Measurements from ENCODE around the gene TIMM23B.
"Not testable (repeated sequence)": the region's sequence is repeated elsewhere in the genome, so short reads cannot be mapped to it uniquely, and the experiment has no call there.

DNA sequence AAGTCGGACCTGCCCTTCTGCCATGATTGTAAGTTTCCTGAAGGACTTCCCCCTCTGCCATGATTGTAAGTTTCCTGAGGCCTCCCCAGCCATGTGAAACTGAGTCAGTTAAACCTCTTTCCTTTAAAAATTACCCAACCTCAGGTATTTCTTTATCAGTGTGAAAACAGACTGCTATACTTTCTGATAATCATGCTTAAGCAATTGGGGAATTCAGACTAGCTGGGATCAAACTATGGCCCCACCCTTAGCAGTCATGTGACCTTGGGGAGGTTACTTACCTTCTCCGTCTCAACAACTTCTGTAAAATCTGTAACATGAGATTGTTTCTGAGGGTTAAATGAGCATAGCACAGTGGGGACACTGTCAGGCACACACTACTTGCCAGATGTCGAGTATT is 45.4 kb downstream of the TIMM23B start:
- not testable (repeated sequence) for TF ChIP-seq ZNF175 (tag by site-specific recombination; IDR thresholded peaks at IDR 0.05); SETDB1 (IDR thresholded peaks at IDR 0.05; ENCODE audit: insufficient read length, low read length); ZNF274 (IDR thresholded peaks at IDR 0.05; ENCODE audit: low read length); ZNF274 (tag by site-specific recombination; IDR thresholded peaks at IDR 0.05; ENCODE audit: borderline replicate concordance); ZNF560 (tag by site-specific recombination; IDR thresholded peaks at IDR 0.05; ENCODE audit: borderline replicate concordance); ZNF501 (tag by site-specific recombination; IDR thresholded peaks at IDR 0.05); ZNF670 (tag by site-specific recombination; IDR thresholded peaks at IDR 0.05; ENCODE audit: low read depth); RBAK (tag by site-specific recombination; IDR thresholded peaks at IDR 0.05); ZNF302 (tag by site-specific recombination; IDR thresholded peaks at IDR 0.05; ENCODE audit: low read depth)
- TF ChIP-seq, protein P1, sequence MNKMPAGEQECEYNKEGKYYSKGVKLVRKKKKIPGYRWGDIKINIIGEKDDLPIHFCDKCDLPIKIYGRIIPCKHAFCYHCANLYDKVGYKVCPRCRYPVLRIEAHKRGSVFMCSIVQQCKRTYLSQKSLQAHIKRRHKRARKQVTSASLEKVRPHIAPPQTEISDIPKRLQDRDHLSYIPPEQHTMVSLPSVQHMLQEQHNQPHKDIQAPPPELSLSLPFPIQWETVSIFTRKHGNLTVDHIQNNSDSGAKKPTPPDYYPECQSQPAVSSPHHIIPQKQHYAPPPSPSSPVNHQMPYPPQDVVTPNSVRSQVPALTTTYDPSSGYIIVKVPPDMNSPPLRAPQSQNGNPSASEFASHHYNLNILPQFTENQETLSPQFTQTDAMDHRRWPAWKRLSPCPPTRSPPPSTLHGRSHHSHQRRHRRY (tag by site-specific recombination; IDR thresholded peaks at IDR 0.05): not testable (repeated sequence)
- TF ChIP-seq, protein P2, sequence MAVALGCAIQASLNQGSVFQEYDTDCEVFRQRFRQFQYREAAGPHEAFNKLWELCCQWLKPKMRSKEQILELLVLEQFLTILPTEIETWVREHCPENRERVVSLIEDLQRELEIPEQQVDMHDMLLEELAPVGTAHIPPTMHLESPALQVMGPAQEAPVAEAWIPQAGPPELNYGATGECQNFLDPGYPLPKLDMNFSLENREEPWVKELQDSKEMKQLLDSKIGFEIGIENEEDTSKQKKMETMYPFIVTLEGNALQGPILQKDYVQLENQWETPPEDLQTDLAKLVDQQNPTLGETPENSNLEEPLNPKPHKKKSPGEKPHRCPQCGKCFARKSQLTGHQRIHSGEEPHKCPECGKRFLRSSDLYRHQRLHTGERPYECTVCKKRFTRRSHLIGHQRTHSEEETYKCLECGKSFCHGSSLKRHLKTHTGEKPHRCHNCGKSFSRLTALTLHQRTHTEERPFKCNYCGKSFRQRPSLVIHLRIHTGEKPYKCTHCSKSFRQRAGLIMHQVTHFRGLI (tag by site-specific recombination; IDR thresholded peaks at IDR 0.05): not testable (repeated sequence)
- TF ChIP-seq, protein P3, sequence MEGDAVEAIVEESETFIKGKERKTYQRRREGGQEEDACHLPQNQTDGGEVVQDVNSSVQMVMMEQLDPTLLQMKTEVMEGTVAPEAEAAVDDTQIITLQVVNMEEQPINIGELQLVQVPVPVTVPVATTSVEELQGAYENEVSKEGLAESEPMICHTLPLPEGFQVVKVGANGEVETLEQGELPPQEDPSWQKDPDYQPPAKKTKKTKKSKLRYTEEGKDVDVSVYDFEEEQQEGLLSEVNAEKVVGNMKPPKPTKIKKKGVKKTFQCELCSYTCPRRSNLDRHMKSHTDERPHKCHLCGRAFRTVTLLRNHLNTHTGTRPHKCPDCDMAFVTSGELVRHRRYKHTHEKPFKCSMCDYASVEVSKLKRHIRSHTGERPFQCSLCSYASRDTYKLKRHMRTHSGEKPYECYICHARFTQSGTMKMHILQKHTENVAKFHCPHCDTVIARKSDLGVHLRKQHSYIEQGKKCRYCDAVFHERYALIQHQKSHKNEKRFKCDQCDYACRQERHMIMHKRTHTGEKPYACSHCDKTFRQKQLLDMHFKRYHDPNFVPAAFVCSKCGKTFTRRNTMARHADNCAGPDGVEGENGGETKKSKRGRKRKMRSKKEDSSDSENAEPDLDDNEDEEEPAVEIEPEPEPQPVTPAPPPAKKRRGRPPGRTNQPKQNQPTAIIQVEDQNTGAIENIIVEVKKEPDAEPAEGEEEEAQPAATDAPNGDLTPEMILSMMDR (tag by site-specific recombination; IDR thresholded peaks at IDR 0.05): not testable (repeated sequence)

All from HEK293 (cell line).